NOMO-1 treated with DMSO at 0.1 percent for 48 hours (cell line): ENCODE results near the gene FTSJ1.

Experiments
- DNase-seq: peaks from one replicate; lab custom pipeline; 2025; ENCODE audit not compliant: unreplicated experiment; lab: John Stamatoyannopoulos, UW

FTSJ1 gene

DNA sequence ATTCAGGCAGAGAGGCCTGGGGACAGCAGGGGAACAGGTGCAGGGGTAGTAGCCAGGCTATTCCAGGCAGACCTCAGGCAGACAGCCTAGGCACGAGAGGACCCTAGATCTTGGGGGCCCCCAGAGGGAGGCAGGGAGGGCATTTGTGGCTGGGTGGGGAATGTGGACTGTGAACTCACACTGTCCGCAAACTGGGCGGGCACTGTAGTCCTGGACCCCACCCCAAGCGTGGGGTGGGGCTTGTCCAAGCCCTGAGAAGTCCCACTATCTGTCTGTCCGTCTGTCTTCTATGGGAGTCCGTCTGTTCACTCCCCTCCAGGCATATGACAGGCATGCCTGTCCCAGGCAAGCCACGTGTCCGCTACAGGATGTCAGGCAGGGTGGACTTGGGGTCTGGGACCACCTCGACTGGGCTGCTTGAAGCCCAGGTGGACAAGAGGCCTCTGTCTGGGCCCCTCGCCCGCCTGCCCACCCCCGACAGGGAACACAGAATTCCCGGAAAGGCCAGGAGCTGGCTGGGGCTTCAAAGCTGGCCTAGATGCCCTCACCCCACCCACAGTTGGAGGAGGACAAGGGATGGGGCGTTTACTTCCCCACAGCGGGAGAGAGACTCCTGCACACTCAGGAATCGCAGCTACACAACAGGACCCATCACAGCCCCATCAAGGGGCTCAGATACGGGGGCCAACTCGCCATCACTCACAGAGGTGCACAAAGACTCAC lies 5.7 kb upstream of the FTSJ1 start, which contains the start of gene SLC38A5:
TSS of gene SLC38A5 (minus strand) at position 151 of the 723 bp plus-strand sequence. CDS start 2,336 bp downstream, outside the sequence.
- no peak for DNase-seq

GRCh38 chrX:48470833-48471118 lies 5.2 kb upstream of the FTSJ1 start:
- no peak for DNase-seq

- DNase-seq: no peak
Observed at GRCh38 chrX:48471504-48471903, 4.5 kb upstream of the FTSJ1 start.

- DNase-seq: no peak
Observed at GRCh38 chrX:48472225-48472624, 3.8 kb upstream of the FTSJ1 start.

DNA sequence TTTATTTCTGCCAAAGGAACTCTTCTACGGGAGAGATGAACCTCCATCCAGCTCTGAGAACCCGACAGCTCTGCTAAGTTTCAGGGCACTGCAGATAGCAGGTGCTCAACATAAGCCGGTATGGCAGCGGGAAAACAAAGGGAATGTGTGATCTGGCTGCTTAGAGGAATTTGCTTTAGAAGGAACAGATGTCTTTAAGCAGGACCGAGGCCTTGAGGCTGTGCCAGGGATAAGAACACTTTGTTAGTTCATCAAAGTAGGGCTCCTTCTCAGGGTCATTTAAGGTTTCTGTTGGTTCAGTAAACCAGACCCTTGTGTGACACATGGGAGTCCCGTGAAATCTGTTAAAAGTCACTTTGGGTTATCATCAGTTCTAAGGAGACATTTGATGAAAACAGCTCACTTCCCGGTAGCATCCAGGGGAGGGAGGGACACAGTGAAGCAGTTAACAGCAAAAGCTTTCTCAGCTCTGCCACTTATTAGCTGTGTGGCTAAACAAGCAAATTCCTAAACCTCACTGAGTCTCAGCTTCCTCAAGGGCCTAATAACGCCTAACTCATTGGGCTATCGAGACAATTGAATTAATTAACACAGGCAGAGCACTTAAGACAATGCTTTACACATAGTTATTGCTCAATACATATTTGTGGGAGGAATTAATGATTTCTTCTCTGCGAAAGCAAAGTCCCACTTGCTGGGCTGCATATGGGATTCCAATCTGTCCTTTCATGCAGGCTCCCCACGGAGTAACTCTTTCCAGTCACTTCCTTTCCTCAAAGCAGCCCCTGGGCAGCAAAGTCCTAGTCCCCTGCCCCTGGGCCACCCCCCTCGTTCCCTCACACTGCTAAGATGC lies 2.9 kb upstream of the FTSJ1 start:
- no peak for DNase-seq

GRCh38 chrX:48473704-48473990 lies 2.4 kb upstream of the FTSJ1 start:
- DNase-seq: no peak

- no peak for DNase-seq
Observed at GRCh38 chrX:48474127-48474526, 1.9 kb upstream of the FTSJ1 start.

DNA sequence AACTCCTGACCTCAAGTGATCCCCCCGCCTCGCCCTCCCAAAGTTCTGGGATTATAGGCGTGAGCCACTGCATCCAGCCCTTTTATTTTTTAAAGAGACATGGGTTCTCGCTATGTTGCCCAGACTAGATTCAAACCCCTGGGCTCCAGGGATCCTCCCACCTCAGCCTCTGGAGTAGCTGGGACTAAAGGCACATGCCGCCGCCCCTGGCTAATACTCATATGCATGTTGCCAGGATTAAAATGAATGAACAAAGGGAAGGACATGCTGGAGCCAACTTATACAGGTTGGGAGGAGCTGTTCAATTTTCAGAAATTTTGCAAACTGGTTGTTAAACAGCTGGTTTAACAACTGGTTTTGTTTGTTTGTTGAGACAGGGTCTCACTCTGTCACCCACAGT lies 1.4 kb upstream of the FTSJ1 start:
- no peak for DNase-seq

- DNase-seq: no peak
Observed at GRCh38 chrX:48475296-48475695, 703 bp upstream of the FTSJ1 start.

- DNase-seq: no peak
Observed at GRCh38 chrX:48476919-48477318, 920 bp downstream of the FTSJ1 start.

DNA sequence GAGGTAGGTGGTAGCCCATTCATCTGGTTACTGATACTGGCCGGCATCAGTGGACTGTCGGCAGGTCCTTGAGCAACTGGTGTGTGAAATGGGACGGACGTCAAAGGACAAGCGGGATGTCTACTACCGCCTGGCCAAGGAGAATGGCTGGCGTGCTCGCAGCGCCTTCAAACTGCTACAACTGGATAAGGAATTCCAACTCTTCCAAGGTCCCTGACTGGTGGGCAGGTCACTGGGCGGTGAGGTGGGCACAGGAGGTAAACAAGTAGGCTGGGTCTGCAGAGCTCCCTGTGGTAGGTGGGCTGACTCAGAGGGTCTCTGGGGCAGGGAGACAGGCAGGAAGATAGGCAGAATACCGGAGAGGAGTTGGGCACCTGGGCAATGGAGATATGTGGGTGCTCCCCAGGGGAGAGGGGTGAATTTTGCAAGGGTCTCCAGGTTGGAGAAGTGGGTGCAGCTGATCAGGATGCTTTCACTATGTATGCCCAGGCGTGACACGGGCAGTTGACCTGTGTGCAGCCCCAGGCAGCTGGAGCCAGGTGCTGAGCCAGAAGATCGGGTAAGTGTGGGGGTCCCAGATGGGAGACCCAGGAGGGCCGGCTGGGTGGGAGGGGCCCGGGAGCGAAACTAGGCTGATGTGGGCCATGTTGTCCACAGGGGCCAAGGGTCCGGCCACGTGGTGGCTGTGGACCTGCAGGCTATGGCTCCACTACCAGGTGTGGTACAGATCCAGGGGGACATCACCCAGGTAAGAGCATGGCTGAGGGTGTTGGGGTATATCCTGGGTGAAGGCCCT lies 2.2 kb downstream of the FTSJ1 start:
- DNase-seq: no peak

DNA sequence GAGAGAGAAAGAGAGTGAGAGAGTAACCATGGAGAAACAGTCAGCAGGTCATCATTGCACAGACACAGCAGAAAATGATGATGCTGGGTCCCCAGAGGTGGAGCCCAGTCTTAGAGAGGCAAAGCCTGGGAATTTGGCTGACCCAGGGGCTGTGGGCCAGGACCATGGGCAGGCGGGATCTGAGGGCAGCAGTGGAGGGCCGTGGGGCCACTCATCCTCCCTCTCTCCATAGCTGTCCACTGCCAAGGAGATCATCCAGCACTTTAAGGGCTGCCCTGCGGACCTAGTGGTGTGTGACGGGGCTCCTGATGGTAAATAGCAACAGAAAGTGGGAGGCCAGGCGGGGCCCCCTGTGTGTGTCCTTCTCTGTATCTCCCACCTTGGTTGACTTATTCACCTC lies 2.8 kb downstream of the FTSJ1 start:
- no peak for DNase-seq

- no peak for DNase-seq
Observed at GRCh38 chrX:48480142-48480541, 4.1 kb downstream of the FTSJ1 start.

DNA sequence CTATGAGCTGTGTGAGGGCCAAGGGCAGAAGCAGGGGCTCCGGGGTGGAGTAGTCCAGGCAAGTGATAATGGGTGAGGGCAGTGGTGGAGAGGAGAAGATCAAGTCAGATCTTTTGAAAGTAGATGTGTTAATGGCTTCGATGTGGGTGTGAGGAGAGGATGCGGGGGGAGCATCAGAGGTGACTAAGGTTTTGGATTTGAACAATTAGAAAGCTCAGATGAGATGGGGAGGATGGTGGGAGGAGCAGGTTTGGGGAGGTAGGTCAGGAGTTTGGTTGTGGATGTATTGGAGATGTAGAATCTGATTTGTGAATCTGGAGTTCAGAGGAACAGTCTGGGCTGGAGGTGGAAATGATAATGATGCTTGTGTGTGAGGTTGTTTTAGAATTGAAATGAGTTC lies 4.6 kb downstream of the FTSJ1 start:
- DNase-seq: no peak

- DNase-seq: no peak
Observed at GRCh38 chrX:48482526-48482925, 6.5 kb downstream of the FTSJ1 start.

DNA sequence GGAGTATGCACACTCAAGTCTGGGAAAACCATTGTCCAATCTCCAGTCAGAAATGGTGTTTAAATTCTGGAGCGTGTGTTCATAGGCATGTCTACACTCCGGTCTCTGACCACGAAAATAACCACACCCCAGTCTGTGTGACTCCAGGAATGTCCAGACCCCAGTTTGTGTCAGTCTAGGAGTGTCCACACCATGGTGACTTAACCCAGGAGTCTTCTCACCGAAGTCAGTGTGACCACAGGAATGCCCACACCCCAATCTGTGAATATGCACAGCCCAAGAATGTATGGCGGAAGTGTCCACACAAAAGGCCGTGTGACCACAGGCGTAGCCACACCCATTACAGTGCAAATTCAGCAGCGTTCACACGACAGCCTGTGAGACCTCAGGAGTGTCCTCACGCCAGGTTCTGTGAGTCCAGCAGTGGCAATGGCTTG lies 11.4 kb downstream of the FTSJ1 start:
- DNase-seq: no peak

DNA sequence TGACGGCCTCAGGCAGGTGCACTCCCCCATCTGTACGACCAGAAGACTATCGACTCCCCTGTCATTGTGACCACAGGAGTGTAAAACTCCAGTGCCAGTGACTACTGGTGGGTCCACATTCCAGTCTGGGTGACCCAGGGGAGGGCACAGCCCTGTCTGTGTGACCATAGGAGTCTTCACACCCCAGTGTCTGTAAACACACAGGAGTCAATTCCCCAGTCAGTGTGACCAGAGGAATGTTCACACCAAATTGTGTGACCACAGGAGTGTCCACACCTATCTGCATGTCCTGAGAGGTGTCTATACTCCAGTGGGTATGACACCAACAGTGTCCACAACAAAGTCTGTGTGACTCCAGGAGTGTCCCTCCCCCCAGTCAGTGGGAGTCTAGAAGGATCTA lies 12.0 kb downstream of the FTSJ1 start:
- DNase-seq: no peak

- no peak for DNase-seq
Observed at GRCh38 chrX:48489296-48489695, 13.3 kb downstream of the FTSJ1 start.

DNA sequence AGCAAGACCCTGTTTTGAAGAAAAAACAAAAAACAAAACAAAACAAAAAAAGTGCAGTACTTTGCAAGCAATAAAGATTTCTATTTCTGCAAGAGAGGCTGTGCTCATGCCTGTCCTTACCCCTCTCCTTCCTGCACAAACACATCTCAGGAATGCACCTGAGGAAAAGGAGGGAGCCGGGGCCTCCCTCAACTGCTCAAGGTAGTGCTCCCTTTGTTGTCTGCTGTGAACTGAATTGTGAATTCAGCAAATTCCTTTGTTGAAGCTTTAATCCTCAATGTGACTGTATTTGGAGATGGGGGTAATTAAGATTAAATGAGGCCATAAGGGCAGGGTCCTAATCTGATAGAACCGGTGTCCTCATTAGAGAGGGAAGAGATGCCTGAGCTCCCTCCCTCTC lies 13.9 kb downstream of the FTSJ1 start:
- no peak for DNase-seq

GRCh38 chrX:48490661-48491060 lies 14.7 kb downstream of the FTSJ1 start:
- no peak for DNase-seq

- DNase-seq: no peak
Observed at GRCh38 chrX:48491809-48492208, 15.8 kb downstream of the FTSJ1 start.
